Small intestine (tissue), 7 donors: ENCODE results near the gene RBM43. TPM values are rescaled to one million over a fixed set of nuclear protein-coding genes. Genes with fewer than 3 reads are reported as not detected.

ENCODE experiments used
- DNase-seq, 2 donors: peaks; one replicate each; pipeline versions ENCODE4 v3.0.0 to v3.0.0-alpha.2; 2013
- FAIRE-seq: peaks from 2 replicates; lab custom pipeline; 2012; peaks lifted over from hg19 to GRCh38; lab: Jason Lieb, UNC
- H3K27ac ChIP-seq, 3 donors: one replicate each; pipeline ENCODE4 v1.5.1; 2013; ENCODE audit warnings: low read length in 2 of 3, mild to moderate bottlenecking in 2 of 3, control low read depth in 1 of 3, inconsistent platforms in 1 of 3, low read depth in 1 of 3, moderate library complexity in 1 of 3
- H3K27me3 ChIP-seq, 3 donors: one replicate each; pipeline ENCODE4 v1.6.1; 2013; ENCODE audit warnings: low read length in 3 of 3, inconsistent platforms in 1 of 3; ENCODE audit not compliant: control insufficient read depth in 3 of 3, insufficient read depth in 3 of 3
- H3K36me3 ChIP-seq, 3 donors: one replicate each; pipeline ENCODE4 v1.6.1; 2013; ENCODE audit warnings: low read length in 3 of 3, inconsistent platforms in 1 of 3, low read depth in 1 of 3, mild to moderate bottlenecking in 1 of 3, moderate library complexity in 1 of 3; ENCODE audit not compliant: control insufficient read depth in 3 of 3, insufficient read depth in 2 of 3
- H3K4me1 ChIP-seq, 3 donors: one replicate each; pipeline ENCODE4 v1.6.1; 2013; ENCODE audit warnings: low read length in 2 of 3, inconsistent platforms in 1 of 3, low read depth in 1 of 3, mild to moderate bottlenecking in 1 of 3, moderate library complexity in 1 of 3; ENCODE audit not compliant: control insufficient read depth in 3 of 3, insufficient read depth in 2 of 3
- H3K4me3 ChIP-seq, 3 donors: one replicate each; pipeline ENCODE4 v1.5.1; 2013; ENCODE audit warnings: low read length in 3 of 3, control low read depth in 1 of 3, inconsistent platforms in 1 of 3, low read depth in 1 of 3, mild to moderate bottlenecking in 1 of 3, moderate library complexity in 1 of 3
- H3K9me3 ChIP-seq, 2 donors: one replicate each; pipeline ENCODE4 v1.6.1; 2013; ENCODE audit warnings: low read depth in 1 of 2, low read length in 1 of 2; ENCODE audit not compliant: control insufficient read depth in 2 of 2, insufficient read depth in 1 of 2
- WGBS, 3 donors: extraction: QIAGEN DNeasy Blood & Tissue Kit; methylation state at CpG; one replicate each; pipeline ENCODE4 v1.1.7; 2013; 5-methylcytosine and 5-hydroxymethylcytosine counted together
- polyA plus RNA-seq, 4 donors: library from polyadenylated mRNA; stranded (reverse) in 3 of 4; unstranded in 1 of 4; fragments of 200-250 nt in 3 of 4; fragments of 120-200 nt in 1 of 4; gene quantifications; one replicate each; pipeline versions ENCODE4 v1.2.1 to v1.2.3, GENCODE V29; 2013
- donor health status: healthy with polysubstance abuse.
- donor health status: control.
- donor health status: control.
- donor health status: Bipolar disorder and iron deficiency.
- donor health status: healthy.

The RBM43 gene
- polyA plus RNA-seq, 4 donors, result 0.81 to 4.0 (median 2.2) TPM

GRCh38 chr2:151264157-151264825, 2.6 kb upstream of the RBM43 start:
- H3K27ac ChIP-seq, result no peak overlapping the region
- no peaks in the 10 kb centered on the region for H3K27me3 ChIP-seq
- H3K4me1 ChIP-seq, result peaks cover 0 to 7% (median 0%) of the 10 kb centered on the region in 3 donors
- no peaks in the 10 kb centered on the region for H3K36me3 ChIP-seq
- DNase-seq (peak in 1 of 2 donors; percentile 40), FAIRE-seq (no peak)
- H3K4me3 ChIP-seq, result no peak overlapping the region
- H3K9me3 ChIP-seq, result no peaks in the 10 kb centered on the region
- 26 to 58% (median 45%) methylated on average over 7 of the region's 7 CpGs for WGBS, 3 donors

GRCh38 chr2:151262629-151263028, 966 bp upstream of the RBM43 start:
- no peaks in the 10 kb centered on the region for H3K36me3 ChIP-seq
- no peaks in the 10 kb centered on the region for H3K27me3 ChIP-seq
- WGBS, 3 donors, result 86 to 92% (median 88%) methylated on average over 8 of the region's 8 CpGs
- H3K4me1 ChIP-seq, result peaks cover 0 to 7% (median 0%) of the 10 kb centered on the region in 3 donors
- no peaks in the 10 kb centered on the region for H3K9me3 ChIP-seq
- H3K27ac ChIP-seq, result no peak overlapping the region
- no peak for FAIRE-seq
- no peak overlapping the region for H3K4me3 ChIP-seq
- DNase-seq, result no peak

GRCh38 chr2:151261977-151262291, 271 bp upstream of the RBM43 start:
- H3K4me1 ChIP-seq, result peaks cover 0 to 7% (median 0%) of the 10 kb centered on the region in 3 donors
- H3K36me3 ChIP-seq, result no peaks in the 10 kb centered on the region
- peak overlapping the region; percentile 93 to 98 (median 95) for H3K27ac ChIP-seq
- no peaks in the 10 kb centered on the region for H3K27me3 ChIP-seq
- whole genome bisulfite sequencing, 3 donors, result 3 to 4% (median 3%) methylated on average over 9 of the region's 9 CpGs
- H3K9me3 ChIP-seq, result no peaks in the 10 kb centered on the region
- FAIRE-seq, result no peak
- peak overlapping the region; percentile 43 to 93 (median 74) for H3K4me3 ChIP-seq
- DNase-seq, result no peak

DNA sequence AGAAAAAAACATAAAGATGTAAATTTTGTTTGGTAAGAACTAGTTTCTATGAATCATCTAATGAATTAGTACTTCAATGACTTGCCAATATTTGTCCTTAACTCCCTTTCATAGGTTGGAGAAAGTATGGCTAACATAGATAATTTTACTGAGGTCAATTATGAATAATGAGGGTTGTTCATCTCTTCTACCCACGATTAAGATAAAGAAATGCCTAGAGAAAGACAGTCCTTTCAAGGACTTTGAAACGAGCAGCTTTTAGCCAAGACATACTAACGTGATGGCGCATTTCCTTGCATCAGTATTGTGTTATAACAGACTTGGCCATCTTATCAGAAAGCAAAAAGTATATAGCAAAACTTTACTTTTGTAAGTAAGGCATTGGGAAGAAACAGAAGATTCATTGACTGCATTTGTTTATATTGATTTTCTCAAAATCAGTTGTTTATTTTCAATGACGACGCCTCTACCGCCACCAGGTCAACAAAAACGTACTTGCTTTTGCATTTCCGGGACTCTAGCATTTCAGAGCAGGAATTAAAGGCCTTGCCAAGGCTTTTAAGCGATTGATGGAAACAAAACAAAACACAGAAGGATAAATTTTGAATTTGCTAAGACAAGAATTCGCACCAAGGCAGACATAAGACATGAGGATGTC, 961 bp downstream of the RBM43 start:
- peak overlapping the region; percentile 43 to 93 (median 74) for H3K4me3 ChIP-seq
- FAIRE-seq, result no peak
- 3 to 5% (median 3%) methylated on average over 11 of the region's 11 CpGs for WGBS, 3 donors

GRCh38 chr2:151258121-151258520, 3.5 kb downstream of the RBM43 start:
- FAIRE-seq (no peak), DNase-seq (no peak)
- H3K36me3 ChIP-seq, result peaks cover 1 to 2% (median 2%) of the 10 kb centered on the region in 3 donors

More for the DNA sequence above, 961 bp downstream of the RBM43 start:
- H3K27ac ChIP-seq, result peak overlapping the region; percentile 93 to 98 (median 95)
- H3K27me3 ChIP-seq, result no peaks in the 10 kb centered on the region
- H3K4me1 ChIP-seq, result peaks cover 0 to 7% (median 0%) of the 10 kb centered on the region in 3 donors
- DNase-seq, result peak in 1 of 2 donors; percentile 39
- H3K9me3 ChIP-seq, result no peaks in the 10 kb centered on the region
- no peaks in the 10 kb centered on the region for H3K36me3 ChIP-seq

DNA sequence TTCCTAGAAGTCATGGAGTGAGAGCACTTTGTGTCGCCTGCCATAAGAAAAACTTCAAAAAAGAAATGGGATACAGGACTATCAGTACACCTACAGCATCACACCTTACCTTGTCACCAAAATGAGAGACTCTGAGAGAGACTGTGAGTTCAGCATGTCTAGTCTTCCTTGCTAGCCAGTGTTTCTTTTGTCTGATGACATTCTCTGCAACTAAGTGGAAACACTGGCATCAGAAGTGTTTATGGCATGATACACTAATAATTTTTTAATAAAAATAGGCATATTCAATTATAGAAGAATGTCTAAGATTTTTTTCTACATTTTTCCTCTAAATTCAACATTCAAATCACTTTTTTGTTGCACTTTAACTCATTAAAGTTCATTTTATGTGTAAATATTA, 9.0 kb downstream of the RBM43 start:
- FAIRE-seq (no peak), DNase-seq (no peak)
- no peaks in the 10 kb centered on the region for H3K4me1 ChIP-seq
- H3K4me3 ChIP-seq, result no peak overlapping the region
- H3K27ac ChIP-seq, result no peak overlapping the region
- H3K9me3 ChIP-seq, result peaks cover 0 to 10% of the 10 kb centered on the region in 2 donors
- H3K27me3 ChIP-seq, result no peaks in the 10 kb centered on the region
- peaks cover 7 to 16% (median 7%) of the 10 kb centered on the region in 3 donors for H3K36me3 ChIP-seq
- 91 to 96% (median 94%) methylated on average over 1 of the region's 1 CpG for WGBS, 3 donors

More at GRCh38 chr2:151258121-151258520, 3.5 kb downstream of the RBM43 start:
- WGBS, 3 donors, result 91 to 96% (median 94%) methylated on average over 3 of the region's 3 CpGs
- Histone ChIP-seq H3K27ac (no peak overlapping the region), H3K4me1 (peaks cover 0 to 7% (median 0%) of the 10 kb centered on the region in 3 donors), H3K4me3 (no peak overlapping the region), H3K9me3 (no peaks in the 10 kb centered on the region), H3K27me3 (no peaks in the 10 kb centered on the region)

DNA sequence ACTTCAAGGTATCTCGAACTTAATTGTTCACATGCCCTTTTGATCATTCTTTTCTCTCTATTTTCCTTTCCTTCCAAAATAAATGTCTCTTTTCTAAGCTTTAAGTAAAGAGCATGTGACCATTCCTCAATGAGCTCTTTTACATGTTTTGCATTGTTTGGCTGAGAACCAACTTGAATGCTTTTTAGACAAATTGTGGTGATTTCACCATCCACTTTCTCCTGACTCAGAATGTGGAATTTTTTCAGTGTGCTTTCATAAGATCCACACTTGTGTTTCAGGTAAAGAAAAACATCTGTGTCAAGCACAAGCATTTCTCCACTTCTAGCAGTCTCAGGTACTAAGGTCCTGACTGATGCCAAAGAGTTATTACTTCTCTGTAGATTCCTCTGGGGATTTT, 10.7 kb downstream of the RBM43 start:
- no peak overlapping the region for H3K4me3 ChIP-seq
- no peak overlapping the region for H3K27ac ChIP-seq
- no peaks in the 10 kb centered on the region for H3K27me3 ChIP-seq
- H3K36me3 ChIP-seq, result peaks cover 7 to 16% (median 7%) of the 10 kb centered on the region in 3 donors
- H3K9me3 ChIP-seq, result peaks cover 0 to 16% of the 10 kb centered on the region in 2 donors
- no peaks in the 10 kb centered on the region for H3K4me1 ChIP-seq
- 90 to 97% (median 95%) methylated on average over 1 of the region's 1 CpG for WGBS, 3 donors
- no peak for DNase-seq
- FAIRE-seq, result no peak

- H3K4me1 ChIP-seq, result no peaks in the 10 kb centered on the region
- H3K27me3 ChIP-seq, result no peaks in the 10 kb centered on the region
- DNase-seq (no peak), FAIRE-seq (peak; percentile 62)
- no peak overlapping the region for H3K4me3 ChIP-seq
- no peak overlapping the region for H3K27ac ChIP-seq
- peaks cover 3 to 14% (median 4%) of the 10 kb centered on the region in 3 donors for H3K36me3 ChIP-seq
- H3K9me3 ChIP-seq, result peaks cover 0 to 16% of the 10 kb centered on the region in 2 donors
Measured at GRCh38 chr2:151247432-151247831, 14.2 kb downstream of the RBM43 start.
